H1 (cell line): Measurements from ENCODE around the gene DLL4. TPM values are rescaled to one million over a fixed set of nuclear protein-coding genes. Genes with fewer than 3 reads are reported as not detected.

Experiments used
- JUN ChIP-seq: IDR thresholded peaks from 2 replicates; pipeline ENCODE4 v1.6.1; 2011; ENCODE audit warnings: low read depth, mild to moderate bottlenecking, improper control_type of control experiment, low read length
- polyA plus RNA-seq, 7 experiments: library from polyadenylated mRNA; depleted of rRNA in 3 of 7; stranded (reverse) in 5 of 7; unstranded in 2 of 7; fragments of >200 nt in 5 of 7; fragments of 200-250 nt in 2 of 7; gene quantifications; 1 replicate in 5 of 7; 2 replicates in 1 of 7; 4 replicates in 1 of 7; pipeline versions ENCODE4 v1.2.1 to v1.2.3, GENCODE V29; 2011 to 2013; ENCODE audit warnings: missing spikeins in 2 of 7, mixed read lengths in 2 of 7
- total RNA-seq: library from RNA; stranded (reverse); fragmentation: NEBNext Ultra II Directional; extraction: Animal tissue kit (Norgen Biotek cat#: 25700); gene quantifications from 2 replicates; pipeline ENCODE4 v1.2.1, GENCODE V29; 2021
- TF ChIP-seq, protein P1 (sequence below): IDR thresholded peaks from 2 replicates; pipeline ENCODE4 v1.6.1; 2012; ENCODE audit warnings: inconsistent platforms
- TF ChIP-seq, protein P2 (sequence below): IDR thresholded peaks from 2 replicates; pipeline ENCODE4 v1.6.1; 2012; ENCODE audit warnings: inconsistent platforms

DLL4 gene
- total and polyA plus RNA-seq, 2 of the 8 experiments (the other 6 are each of a cell fraction or from before 2014, with no cell fraction given) = 0.23 to 0.60 TPM

DNA sequence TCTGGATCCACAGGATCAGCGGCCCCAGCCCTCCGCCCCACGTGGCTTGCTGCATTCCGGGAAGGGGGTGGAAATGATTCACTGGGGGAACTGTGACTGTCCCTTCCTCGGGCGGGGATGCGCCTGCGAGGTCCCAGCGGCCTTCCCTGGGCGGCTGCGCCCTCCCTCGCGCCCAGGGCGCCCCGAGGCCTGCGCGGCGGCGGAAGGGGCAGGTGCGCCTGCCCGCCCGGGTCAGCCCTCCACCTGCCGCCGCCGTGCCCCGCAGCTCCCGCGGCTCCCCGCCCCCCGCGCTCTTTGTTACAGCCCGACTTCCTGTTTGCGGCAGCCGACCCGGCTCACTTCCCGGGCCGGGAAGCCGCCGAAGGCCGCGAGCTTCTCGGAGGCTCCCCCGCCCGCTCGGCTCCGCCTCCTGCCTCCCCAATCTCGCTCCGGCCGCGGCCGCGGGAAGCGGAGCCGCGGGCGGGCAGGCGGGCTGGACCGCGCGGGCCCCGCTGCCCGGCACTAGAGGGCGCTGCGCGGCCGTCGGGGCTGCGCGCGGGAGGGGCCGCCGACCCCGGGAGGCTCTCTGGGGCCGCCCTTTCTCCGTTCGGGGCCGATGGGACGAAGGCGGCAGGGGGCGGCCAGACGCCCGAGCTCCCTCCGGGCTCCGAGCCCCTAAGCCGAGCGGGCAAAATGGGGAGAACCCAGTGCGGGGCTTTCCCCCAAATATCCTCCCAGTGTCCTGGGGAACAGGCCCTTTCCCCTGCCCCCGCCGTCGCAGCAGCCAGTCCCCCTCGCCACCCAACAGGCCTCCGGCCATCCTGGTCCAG lies 12.6 kb downstream of the DLL4 start (continued):
- TF ChIP-seq, protein P1, sequence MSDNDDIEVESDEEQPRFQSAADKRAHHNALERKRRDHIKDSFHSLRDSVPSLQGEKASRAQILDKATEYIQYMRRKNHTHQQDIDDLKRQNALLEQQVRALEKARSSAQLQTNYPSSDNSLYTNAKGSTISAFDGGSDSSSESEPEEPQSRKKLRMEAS = peak; percentile 35
- no peak for TF ChIP-seq JUN
- TF ChIP-seq, protein P2, sequence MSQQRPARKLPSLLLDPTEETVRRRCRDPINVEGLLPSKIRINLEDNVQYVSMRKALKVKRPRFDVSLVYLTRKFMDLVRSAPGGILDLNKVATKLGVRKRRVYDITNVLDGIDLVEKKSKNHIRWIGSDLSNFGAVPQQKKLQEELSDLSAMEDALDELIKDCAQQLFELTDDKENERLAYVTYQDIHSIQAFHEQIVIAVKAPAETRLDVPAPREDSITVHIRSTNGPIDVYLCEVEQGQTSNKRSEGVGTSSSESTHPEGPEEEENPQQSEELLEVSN = peak; percentile 9; the same call in 1 of the 2 replicates
